GM12865 (cell line): ENCODE results near the gene MOB2.

Source experiments
- DNase-seq: peaks from one replicate; pipeline ENCODE4 v3.0.0; 2010; ENCODE audit warnings: low read depth
- H3K4me3 ChIP-seq: 2 replicates; pipeline ENCODE4 v1.5.1; 2011; ENCODE audit warnings: mild to moderate bottlenecking, low read depth, low read length, control low read depth
- CTCF ChIP-seq: IDR thresholded peaks from 2 replicates; pipeline ENCODE4 v1.5.1; 2011; ENCODE audit warnings: low read length, control low read depth, low read depth, inconsistent platforms; ENCODE audit not compliant: insufficient read depth; ENCODE audit errors: missing control alignments

MOB2 gene

GRCh38 chr11:1523779-1524178 lies 37.2 kb upstream of the MOB2 start:
- H3K4me3 ChIP-seq: no peak overlapping the region
- no peak for TF ChIP-seq CTCF
- peak; percentile 36 for DNase-seq

- DNase-seq: no peak
- no peak for TF ChIP-seq CTCF
- peak overlapping the region; percentile 55; the same call in 1 of the 2 replicates for H3K4me3 ChIP-seq
Measured at GRCh38 chr11:1523077-1523476, 36.5 kb upstream of the MOB2 start.

DNA sequence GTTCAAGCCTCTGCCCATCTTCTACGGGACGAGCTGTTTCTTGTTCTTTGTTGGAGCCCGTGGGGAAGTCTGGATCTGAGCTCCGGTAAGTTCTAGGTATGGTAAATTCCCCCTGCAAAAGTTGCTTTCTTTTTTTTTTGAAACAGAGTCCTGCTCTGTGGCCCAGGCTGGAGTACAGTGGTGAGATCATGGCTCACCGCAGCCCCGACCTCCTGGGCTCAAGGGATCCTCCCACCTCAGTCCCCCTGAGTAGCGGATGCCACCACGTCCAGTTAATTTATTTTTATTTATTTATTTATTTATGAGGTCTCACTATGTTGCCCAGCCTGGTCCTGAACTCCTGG lies 35.5 kb upstream of the MOB2 start:
- no peak for DNase-seq
- H3K4me3 ChIP-seq: peak overlapping the region; percentile 55
- TF ChIP-seq CTCF: no peak

- peak; percentile 85 for DNase-seq
- peak; percentile 4 for TF ChIP-seq CTCF
- H3K4me3 ChIP-seq: peak overlapping the region; percentile 55
Measured at GRCh38 chr11:1521382-1522080, 35.0 kb upstream of the MOB2 start.

GRCh38 chr11:1520663-1521267 lies 34.2 kb upstream of the MOB2 start:
- no peak overlapping the region for H3K4me3 ChIP-seq
- DNase-seq: no peak
- TF ChIP-seq CTCF: no peak

DNA sequence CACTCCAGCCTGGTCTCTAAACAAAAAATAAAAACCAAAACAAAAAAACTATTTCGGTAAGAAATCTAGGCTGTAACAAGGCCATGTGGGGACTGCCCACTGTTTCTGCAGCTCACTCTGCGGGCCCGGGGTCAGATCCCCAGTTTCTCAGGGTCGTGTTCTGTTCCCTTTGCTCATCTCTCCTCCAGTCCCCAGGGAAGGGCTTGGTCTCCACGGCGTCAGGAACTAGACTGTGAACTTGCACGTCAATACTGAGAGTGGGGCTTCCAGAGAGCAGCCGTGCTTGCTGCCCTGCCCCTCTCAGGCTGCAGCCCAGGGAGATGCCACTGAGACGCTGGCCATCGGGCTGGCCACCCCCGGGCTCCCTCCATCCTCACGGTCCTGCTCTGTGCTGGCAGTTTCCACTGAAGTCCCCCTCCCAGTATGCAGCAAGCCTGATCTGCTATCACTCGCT lies 33.7 kb upstream of the MOB2 start:
- no peak for DNase-seq
- no peak for TF ChIP-seq CTCF
- no peak overlapping the region for H3K4me3 ChIP-seq
